SKM-1 treated with dmso at 0.1 percent for 144 hours (cell line): ENCODE data around the gene SMARCD3.

Experiments
- DNase-seq: peaks from one replicate; lab custom pipeline; 2025; ENCODE audit not compliant: unreplicated experiment; lab: John Stamatoyannopoulos, UW

The SMARCD3 gene

DNA sequence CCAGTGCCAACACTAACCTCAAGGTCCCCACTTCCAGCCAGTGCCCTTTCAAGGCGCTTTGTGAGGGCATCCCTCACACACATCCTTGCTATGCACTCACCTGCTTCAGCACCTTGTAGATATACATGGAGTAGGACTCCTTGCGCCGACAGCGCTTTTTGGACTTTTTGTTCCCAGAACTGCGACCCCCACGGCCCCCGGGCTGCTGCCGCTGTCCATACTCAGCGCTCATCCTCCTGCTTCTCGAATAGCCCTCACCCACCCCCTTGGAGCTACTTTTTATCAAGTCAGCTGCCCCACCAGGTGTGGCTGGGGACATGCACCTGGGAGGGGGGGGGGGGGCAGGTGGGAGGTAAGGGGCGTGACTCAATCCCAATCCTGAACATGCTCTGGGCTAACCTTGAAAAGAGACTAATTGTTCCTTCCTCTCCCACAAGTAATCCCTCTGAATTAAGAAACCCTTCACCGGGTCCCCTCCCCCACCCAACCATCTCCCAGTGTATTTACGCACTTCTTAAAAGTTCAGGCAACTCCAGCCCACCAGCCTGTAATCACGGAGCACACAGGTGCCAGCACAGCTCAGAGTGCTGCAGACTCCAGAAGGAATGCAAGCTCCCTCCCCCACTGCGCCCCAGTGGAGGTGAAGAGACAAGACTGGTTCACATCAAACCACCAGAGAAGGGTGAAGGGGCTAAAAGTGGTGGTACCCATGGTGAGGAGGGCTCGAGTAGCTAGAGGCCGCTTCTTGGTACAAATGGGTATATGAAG, 38.2 kb downstream of the SMARCD3 start, which contains the start of gene H2BK1:
Gene H2BK1 (minus strand): TSS at position 402 of the 768 bp plus-strand sequence. CDS start 170 bp downstream, at position 232.
- DNase-seq = no peak

DNA sequence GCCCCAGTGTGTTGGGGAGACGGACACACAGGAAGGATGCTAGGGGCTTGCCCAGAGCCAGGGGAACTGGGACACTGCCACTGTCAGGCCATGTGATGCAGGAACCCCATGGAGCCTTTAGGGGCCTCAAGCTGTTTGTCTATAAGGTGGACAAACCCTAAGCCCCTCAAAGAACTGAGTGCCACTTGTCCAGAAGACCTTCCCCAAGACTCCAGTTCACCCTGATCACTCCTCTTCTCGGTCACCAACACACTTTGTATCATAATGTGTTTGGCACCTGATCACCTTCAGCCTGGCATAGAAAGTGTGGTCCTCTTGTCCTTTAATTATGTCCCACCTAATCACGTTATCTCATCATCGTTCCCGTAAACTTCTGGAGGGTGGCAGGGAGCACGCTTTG, 38.9 kb downstream of the SMARCD3 start:
- no peak for DNase-seq

DNA sequence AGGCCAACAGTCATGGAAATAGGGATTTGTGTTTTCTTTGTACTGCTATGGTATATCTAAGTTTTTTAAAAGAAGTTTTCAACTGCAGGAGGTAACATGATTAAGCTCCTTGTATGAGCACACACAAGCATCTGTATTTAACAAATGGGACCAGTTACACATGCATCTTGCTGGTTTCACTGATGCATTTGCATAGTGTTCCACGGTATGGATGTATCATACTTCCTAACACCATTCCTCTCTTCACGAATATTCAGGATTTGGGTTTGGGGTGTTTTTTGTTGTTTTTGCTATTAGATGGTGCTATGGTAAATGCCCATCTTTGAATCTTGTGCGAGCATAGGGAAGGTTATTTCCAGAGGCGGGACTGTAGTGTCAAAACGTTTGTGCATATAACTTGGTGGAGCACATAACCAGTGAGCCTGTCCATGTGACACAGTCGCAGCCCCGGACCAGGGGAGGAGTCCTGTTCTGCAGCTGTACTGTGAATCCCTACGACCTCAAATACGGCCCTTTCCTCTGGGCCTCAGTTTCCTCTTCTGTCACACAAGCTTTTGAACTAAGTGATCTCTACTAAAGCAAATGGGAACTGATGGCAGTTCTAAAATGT, 40.1 kb downstream of the SMARCD3 start:
- DNase-seq = no peak

DNA sequence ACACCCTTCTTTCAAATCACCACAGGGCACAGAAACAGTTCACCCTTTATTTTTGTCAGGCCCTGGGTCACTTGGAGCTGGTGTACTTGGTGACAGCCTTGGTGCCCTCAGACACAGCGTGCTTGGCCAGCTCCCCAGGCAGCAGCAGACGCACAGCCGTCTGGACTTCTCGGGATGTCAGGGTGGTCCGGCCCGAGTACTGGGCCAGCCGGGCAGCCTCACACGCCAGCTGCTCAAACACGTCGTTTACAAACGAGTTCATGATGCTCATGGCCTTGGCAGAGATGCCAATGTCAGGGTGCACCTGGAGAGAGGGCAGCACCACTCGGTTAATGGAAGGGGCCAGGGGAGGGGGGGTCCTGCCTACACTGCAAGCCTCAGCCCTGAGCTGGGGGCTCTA, 40.7 kb downstream of the SMARCD3 start:
- no peak for DNase-seq

DNA sequence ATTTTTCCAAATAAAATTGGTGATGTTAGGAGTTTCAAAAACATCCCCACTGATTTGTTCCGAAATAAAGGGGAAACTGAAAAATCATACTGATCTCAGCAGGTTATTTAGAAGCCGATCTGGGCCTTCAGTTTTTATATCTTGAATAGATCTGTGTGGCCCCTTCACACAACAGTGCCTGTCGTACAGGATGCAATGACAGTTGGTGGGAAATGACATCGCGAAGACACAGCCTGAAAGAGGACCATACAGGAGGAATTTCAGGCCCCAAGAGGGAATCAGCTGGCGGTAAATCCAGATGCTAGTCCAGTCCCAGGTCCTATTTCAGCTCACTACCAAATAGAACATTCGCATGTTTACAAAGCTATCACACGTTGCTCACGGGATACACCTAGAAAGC, 41.2 kb downstream of the SMARCD3 start:
- no peak for DNase-seq

DNA sequence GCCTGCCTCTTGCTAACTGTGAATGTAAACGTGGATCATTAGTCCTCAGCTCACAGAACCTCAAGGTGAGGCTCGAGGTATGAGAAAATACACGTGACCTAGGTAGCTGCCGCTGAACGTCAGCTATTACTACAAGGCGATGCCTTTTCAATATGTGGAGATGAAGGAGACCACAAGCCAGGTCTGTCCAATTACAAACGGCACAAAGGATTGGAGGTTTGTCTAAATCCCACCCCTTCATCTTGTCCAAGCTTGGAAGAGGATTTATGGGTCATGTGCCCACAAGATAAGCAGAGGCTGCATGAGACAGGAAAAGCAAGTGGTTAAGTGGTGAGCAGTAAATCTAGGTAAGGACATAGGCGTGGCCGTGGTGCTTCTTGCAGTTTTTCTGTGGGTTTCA, 41.6 kb downstream of the SMARCD3 start:
- DNase-seq = no peak

DNA sequence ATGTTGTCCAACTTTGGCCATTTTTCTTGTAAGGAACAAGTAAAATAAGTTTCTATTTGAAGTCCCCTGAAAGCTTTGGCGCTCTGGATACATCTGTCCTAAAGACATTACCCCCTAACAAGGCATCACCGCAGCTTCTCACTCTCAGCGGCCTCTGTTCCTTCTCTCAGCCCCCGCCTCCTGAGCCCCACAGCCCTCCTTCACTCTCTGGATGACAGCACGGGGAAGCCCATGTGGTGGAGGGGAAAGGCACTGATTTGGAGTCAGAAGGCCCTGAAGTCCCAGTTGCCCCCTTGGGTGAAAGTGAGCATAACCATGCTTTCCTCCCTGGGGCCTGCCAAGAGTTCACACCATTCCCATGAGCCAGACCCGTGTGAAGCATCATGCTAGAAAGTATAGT, 42.8 kb downstream of the SMARCD3 start:
- no peak for DNase-seq

DNA sequence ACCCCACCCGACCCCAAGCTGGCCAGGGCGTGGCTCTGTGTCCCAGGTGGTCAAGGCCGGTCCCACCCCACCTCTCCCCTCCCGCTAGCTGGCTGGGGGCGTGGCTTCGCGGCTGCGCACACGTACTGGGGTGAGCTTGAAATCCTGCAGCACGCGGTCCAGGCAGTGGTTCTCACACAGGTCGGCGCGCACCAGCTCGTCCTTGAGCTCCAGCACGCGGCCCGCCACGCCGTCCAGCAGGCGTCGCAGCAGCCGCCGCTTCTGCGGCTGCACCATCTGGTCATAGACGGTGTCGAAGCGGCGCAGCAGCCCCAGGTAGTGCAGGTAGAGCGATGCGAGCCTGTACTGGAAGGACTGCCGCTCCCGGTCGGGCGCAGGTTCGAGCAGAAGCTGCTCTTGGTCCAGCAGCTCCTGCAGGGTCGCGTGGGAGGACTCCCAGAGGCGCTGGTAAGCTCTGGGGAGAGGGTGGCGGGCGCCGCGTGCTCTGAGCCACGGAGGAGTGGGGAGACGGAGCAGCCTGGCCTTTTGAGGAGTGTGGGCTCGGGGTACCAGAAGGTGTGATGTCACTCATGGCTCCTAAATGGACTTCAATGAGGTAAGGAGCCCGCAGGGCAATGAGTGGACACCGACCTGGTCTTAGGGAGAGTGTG, 44.0 kb downstream of the SMARCD3 start:
- DNase-seq = no peak

DNA sequence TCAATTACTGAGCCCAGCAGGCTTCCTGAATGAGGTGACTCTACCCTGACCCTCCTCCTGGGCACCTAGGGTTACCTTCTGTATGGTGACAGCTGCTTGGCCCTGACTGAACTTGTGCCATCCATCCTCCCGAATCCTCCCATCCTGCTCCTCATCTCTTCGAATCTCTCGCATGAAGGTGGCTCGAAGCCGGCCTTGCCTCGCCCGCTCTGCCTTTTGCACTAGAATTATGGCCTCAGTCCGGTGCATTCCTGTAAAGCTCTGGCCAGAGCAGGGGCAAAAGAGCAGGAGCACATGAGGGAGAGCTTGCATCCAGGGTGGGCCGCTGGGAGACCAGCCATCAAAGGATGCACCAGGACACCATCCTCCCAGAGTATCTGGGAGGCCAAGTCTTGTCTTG, 45.7 kb downstream of the SMARCD3 start:
- no peak for DNase-seq

DNA sequence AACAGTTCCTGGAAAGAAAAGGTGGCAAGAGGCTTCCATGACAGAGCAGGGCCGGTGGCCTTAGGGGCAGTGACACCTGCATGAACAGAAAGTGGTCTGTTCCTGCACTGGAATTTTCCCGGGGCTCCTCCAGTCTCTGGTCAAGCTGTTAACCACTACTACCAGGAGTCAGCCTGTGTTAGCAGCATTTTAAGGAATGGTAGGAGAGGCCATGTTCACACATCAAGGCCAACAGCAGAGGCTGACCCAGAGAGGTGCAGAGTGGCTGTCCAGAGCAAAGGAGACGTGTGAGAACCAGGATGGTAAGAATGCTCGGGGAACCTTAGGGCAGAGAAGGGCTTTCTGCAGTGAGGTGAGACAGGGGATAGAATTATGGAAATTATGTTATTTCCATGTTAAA, 46.7 kb downstream of the SMARCD3 start:
- DNase-seq = no peak

DNA sequence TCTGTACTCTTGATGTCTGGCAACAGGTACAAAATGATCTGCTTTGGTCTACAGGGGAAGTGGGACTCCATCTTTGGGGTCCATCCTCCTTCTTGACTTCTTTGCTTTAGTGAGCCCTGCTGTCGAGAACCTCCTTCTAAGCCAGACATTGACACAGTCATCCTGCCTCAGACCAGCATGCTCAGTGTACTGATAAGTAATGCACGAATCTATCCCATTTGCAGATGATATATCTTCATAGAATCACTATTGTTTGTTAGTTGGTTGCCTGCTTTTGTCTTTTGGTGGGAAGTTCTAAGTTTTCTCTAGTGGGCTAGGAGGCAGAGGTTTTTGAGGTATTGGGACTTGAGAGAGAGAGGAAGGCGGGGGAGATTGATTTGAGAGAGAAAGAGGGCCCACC, 47.1 kb downstream of the SMARCD3 start:
- no peak for DNase-seq

DNA sequence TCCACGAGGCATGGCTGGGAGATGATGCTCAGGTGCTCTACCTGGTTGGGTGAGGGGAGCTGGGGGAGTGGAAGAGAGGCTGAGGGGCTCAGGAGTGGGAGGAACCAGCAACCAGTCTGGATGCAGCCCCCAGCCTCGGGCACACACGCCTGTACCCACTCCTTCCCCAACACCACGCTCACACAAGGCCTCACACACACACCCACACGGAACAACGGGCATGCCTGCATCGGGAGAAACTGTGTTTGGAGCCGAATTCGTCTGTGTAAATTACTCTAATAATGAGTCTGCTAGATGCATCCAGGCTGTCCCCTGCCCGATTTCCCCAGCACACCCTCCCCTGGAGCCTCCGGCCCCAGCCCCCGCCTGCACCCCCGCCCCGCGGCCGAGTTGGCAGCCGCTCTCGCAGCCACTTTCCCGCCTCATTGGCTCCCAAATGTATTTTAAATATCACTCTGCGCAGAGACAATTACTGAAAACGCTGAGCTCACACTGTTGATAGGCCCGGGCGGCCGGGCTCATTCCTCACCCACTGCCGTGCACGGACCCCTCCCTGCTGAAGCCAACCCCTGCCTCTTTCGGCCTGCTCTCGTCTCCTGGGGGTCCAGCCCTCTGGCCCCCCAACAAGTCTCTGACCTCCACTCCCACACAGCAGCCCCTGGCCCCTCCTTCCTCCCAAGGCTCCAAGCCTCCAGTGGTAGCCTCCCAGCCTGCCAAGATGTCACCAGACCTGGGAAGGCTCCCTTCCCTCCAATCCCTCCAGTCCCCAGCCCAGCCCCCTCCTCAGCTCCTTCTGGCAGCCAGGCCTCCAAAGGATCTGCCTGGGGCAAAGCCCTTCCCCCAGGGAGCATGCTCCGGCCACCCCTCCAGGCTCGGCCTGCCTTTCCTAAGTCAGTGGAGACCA, 49.3 kb downstream of the SMARCD3 start:
- no peak for DNase-seq

DNA sequence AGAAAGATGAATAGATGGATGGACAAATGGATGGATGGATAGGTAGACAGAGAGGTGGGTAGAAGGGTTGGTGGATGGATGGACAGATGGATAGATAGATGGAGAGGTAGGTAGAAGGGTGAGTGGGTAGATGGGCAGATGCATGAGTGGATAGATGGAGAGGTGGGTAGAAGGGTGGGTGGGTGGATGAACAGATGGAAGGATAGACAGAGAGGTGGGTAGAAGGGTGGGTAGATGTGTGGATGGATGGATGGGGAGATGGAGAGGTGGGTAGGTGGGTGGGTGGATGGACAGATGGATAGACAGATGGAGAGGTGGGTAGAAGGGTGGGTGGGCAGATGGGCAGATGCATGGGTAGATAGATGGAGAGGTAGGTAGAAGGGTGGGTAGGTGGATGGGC, 50.6 kb downstream of the SMARCD3 start:
- DNase-seq = no peak

DNA sequence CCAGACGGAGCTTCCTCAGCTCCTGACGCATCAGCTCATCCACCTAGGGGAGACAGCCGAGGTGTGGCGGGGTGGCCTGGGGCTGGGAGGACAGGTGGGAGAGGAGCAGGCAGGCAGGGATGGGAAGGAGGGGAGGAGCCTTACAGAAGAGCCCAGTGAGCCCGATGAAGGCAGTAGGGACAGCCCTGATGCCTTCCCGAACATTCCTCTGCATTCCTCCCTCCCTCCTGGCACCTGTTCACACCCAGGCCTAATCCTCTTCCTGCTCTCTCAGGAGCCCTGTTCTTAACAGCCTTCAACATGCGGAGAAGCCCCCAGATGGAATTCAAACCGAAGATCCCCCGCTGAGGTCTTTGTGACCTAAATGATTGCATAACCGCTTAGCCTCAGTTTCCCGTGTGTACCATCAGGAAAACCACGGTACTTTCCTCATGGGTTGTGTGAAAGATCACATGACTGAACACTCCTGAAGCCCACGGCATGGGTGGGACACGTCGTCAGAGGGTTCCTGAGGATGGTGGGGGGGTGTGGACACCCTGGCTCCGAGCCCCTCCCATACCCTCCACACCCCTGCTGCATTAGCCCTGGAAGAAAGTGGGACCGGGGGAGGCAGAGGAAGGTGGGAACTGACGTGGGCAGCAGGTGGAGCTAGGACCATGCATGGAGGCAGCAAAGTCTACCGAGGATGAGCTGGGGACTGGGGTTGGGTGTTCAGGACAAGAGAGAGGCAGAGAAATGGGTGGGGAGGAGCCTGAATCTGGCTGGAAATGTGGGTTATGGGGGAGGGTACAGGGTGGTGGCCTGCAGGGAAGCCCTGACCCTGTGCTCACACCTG, 52.7 kb downstream of the SMARCD3 start:
- DNase-seq = no peak

DNA sequence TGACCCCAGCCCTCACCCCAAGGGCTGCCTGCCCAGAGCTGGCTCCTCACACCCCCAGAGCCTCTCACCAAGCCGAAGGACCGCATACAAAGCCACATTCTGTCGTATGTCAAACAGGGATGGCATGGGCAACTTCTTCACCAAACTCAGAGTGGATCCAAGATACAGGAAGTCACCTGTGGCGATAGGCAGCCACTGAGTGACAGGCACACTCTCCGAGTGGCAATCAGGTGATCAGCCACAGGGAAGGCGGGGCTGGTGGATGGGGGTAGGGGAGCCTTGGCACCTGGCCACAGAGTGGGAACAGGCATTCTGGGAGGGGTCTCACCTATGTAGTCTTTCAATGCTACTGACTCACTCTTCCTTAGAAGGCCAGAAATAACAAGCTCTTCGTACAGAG, 54.3 kb downstream of the SMARCD3 start:
- no peak for DNase-seq

DNA sequence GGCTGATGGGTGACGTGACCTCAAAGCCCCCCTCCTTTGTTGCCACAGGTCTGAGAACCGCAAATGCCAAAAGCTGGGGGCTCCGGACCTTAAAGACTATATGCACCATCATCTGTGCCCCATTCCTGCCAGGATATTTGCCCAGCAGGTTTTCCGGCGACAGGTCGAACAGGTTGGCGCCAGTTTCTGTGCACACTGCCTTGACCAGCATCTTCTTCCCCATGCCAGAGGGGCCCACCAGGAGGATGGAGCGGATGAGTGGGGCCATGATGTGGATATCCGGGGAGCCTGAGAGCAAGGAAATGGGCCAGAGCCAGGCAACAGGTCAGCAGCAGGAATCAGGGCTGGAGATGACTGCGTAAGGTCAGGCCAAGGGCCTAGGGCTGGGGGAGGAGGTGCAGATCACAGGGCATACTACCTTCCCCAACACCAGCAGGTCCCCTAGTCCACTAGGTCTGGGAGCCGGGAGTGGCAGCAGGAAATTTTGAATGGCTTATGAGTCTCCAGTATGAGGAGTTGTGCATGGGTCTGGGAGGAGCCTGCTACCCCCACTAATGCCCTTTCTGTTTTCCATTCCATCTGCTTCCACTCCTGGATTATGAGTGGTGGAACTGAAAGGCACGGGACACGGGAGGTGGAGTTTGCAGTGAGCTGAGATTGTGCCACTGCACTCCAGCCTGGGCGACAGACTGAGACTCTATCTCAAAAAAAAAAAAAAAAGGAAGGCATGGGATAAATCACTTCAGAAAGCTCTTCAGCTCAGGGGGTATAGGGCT, 55.1 kb downstream of the SMARCD3 start:
- no peak for DNase-seq

DNA sequence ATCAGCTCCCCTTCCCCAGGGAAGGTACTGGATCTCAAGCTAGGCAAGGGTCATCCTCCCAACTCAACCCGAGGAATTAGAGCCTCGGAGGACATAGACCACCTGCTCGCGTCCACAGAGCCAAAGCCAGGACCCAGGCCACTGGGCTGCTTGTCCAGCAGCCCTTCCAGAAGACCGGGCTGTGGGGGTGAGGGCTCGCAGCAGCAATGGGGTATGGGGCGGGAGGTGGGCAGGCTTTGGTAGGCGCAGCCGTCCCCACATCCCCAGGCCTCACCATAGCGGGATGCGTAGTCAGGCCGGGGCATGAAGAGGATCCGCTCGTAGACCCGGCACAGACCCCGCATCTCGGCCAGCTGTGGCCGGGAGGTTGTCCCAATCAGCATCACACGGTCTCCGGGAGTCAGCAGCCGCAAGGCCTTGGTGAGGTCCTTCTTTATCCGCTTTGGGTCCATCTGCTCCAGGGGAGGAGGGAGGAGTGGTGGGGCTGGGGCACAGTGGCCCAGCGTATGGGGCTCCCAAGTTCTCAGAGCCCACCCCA, 56.4 kb downstream of the SMARCD3 start:
- DNase-seq = no peak

DNA sequence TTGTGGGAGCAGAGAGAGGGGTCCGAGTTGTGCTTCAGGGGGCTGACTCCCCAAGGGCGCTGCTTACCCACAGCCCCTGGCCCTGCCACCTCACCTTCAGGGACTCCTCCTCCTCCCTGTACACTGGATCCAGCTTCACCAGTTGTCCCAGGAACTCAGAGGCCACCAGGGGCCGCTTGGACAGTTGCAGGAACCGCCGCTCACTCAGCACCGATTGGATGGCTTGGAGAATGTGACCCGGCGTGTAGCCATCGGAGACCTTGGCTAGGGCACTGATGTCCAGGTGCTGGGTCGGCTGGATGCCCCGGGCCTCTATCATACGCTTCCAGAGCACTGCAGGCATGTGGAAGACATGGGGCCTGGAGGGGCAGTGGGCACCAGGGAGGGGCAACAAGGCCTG, 57.0 kb downstream of the SMARCD3 start:
- no peak for DNase-seq

DNA sequence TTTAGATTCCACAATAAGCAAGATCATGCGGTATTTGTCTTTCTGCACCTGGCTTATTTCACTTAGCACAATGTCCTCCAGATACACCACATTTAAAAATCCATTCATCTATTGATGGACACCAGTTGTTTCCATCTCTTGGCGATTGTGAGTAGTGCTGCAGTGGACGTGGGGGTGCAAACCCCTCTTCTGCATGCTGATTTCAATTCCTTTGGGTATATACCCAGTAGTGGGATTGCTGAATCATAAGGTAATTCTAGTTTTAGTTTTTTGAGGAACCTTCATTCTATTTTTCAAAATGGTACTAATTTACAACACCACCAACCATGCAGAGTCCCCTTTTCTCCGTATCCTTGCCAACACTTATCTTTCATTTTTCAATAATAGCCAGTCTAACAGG, 59.5 kb downstream of the SMARCD3 start:
- no peak for DNase-seq
